Stimulated activated CD8-positive, alpha-beta memory T cell treated with anti-CD3 and anti-CD28 coated beads, Interleukin-15, amount 100 ng/mL, for 24 hours (primary cell): ENCODE results near the gene TANC1.
"Not testable (repeated sequence)": the region's sequence is repeated elsewhere in the genome, so short reads cannot be mapped to it uniquely, and the experiment has no call there.

Experiments used
- DNase-seq: peaks from one replicate; pipeline ENCODE4 v3.0.0-alpha.2; 2020; ENCODE audit warnings: low read depth

TANC1 gene

GRCh38 chr2:159089543-159089942 is 121.1 kb downstream of the TANC1 start:
- DNase-seq, result no peak

DNA sequence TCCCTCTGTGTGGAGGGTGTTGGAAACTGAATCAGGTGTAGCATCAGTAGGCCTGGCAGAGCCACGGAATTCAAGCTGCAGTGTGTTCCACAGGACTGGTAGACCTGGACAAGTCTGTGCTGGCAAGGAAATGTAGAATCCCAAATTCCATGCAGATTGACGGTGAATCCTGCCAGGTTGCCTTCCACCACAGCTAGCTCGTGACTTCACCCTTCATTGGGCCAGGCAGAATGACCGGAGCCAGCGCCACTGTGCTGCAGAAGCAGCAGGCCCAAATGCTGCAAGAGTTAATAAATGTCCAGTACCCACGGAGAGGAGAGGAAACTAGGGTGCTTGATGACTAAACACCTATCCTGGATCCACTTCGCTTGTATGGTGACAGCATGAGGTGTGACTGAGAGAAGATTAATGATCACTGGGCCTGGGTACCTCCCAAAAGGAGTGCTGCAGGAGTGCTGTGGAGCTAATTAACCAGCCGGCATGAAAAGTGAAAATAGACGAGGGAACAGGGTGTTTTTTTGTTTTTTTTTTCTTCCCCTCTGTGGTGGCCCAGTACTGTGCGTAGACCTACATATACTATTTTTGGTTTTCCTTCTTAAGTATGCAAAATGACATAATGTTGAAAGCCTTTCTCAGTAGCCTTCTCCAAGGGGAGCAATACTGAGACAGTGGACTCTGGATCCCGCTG is 122.2 kb downstream of the TANC1 start:
- no peak for DNase-seq

DNA sequence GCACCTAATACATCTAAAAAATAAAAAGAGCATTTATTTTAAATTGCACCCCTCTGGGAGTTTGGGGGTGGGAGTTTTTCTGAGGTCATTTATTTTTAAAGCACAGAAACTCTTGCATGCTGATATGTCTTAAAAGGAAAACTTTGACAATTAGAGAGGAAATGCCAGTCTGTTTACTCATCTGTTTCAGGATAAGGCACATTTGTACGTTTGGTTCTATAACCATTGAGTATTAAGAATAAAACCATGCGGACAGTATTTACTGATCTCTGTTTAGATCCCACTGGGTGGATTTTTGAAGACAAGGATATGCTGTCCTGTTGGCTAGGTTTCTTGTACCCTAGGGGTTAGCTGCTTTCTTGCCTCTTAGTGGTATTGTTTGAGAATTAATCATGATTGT is 122.9 kb downstream of the TANC1 start:
- no peak for DNase-seq

GRCh38 chr2:159091976-159092375 is 123.5 kb downstream of the TANC1 start:
- no peak for DNase-seq

- DNase-seq, result no peak
These were observed 125.1 kb downstream of the TANC1 start for GRCh38 chr2:159093497-159093896.

DNA sequence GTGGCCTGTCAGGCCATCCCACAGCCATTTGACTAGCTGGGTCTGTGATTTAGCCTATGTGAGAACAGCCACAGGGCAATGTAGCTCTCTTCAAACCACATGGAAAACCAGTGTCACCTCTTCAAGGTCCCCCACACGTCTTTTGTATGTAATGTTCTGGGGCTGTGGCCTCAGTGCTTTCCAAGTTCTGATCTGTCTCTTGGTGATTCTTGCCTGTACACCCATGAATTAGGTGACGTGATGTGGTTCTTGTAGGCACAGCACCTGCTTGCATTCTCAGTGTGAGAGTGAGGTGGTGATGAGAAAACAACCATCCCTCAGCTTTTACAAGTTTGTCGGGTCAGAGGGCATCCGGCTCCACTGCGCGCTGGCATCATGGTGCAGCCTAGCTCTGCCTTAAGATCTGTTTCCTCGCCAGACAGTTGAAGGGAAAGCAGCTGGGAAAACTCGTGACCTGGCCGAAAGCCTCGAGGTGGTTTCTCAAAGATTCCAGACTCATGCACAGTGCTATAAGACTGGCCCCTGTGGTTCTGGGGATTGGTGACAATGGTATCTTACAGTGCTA is 125.8 kb downstream of the TANC1 start:
- DNase-seq, result no peak

DNA sequence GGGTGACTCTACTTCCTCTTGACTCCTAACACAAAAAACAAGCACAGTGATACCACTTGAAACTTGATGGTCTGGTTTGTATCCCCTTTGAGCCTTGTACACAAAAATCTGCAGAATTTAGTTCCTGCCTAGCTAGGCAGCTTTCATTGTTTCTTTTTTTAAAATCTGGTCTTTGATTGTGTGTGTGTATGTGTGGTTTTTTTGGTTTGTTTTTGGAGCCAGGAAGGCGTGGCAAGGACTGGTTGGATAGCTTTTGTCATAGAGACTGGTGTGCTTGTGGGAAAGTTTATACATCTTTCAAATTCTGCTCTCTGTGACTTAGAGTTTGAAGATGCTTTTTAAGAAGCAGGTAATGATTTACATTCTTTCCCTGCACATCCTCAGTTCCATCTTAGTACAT is 127.4 kb downstream of the TANC1 start:
- DNase-seq, result no peak

DNA sequence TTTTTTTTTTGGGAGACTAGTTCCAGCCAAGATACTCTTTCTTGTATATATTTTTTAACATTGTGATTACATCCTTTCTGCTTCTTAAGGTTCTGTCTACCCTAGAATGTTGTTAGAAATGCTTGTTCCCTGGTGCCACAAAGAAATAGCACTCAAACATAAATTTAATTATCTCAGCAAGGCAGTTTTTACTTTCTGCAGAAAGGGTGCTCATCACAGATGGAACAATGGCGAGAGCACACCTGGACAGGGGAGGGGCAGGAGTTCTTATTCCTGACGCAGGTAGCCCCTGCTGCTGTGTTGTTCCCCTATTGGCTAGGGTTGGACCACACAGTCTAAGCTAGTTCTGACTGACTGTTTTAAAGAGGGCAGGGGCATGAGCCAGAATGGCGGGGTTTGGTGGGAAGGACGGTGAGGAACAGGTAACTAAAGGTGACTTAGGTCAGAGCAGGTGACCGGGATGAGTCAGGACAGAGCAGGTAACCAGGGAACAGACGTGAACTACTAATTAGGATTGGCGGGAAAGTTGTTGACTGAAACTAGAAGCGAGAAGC is 127.9 kb downstream of the TANC1 start:
- not testable (repeated sequence) for DNase-seq

GRCh38 chr2:159096901-159097300 is 128.5 kb downstream of the TANC1 start:
- no peak for DNase-seq

DNA sequence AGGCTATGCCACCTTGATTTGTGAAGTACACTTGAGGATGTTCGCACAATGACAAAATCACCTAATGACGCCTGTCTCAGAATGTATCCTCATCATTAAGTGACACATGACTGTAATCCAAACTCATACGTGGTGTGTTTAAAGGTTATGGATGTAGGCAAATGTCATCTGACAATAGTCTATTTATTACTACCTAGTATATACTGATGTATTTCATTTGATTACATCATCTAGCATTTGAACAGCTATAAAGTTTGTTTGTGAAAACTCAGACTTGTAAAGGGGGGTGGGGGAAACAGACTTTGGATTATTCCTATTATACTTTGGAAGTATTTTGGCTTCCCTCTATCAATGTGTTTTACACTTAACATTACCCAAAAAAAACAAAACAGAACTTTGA is 129.9 kb downstream of the TANC1 start:
- no peak for DNase-seq

GRCh38 chr2:159098921-159099411 is 130.5 kb downstream of the TANC1 start:
- DNase-seq, result no peak

- DNase-seq, result no peak
These were observed 133.5 kb downstream of the TANC1 start for GRCh38 chr2:159101755-159102489.

- DNase-seq, result no peak
These were observed 135.0 kb downstream of the TANC1 start for GRCh38 chr2:159103411-159103810.

- no peak for DNase-seq
These were observed 137.7 kb downstream of the TANC1 start for GRCh38 chr2:159106109-159106508.

DNA sequence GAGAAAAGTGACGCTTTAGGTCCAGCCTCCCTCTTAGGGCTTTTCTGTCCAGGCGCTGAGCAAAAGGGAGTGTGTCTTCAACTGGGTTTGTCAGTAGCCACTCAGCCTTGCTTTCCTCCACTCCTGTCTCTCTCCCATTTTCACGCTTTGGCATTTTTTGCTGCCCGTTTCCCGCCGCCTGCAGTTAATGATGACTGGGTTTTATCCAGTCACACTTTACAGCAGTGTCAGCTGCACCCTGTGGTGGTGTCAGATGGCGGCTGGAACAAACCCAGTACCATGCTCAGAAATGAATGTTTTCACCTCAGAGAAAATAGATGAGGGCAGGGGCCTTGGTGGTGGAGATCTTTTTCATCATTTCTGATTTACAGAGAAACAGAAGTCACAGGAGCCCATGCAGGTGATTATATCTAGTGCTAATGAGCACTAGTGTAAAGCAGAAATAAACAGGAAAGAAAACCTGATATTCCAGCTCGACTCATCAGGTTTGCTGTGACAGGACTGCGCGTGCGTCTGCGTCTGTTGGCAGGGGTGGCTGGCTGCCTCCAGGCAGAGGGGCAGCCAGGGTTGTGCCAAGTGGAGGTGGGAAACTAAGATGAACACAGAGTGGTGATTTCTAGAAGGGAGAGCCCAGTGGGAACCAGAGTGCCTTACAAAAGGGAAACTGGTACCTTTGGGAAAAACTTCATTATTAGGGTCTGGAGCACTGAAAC is 139.9 kb downstream of the TANC1 start:
- no peak for DNase-seq

DNA sequence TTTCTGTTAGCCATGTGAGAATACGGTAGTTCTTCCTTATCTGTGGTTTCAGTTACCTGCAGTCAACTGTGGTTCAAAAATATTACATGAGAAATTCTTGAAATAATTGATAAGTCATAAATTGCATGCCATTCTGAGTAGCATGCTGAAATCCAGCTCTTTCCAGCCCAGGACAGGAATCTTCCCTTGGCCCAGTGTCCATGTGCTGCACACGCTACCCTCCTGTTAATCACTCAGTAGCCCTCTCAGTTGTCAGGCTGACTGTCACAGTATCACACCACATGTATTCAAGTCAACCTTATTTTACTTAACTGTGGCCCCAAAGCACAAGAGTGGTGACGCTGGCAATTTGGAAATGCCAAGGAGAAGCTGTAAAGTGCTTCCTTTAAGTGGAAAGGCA is 141.1 kb downstream of the TANC1 start:
- DNase-seq, result no peak

DNA sequence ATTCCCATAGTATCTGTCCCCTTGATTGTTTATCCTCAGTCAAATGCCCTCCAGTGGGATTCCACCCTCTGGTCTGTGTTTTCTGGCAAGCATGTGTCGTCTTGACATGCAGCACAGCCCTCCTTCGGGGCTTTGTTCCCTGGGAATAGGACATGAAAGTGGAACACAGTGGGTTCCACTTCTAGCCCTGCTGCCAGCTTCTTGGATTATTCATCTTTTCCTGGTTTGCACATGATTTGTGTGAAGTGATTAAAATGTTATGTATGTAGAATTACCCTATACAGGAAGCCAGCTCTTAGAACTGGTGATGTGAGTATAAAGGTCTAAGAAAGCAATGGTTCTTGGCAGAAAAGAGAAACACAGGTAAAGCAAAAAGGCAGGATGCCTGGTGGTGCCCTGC is 142.3 kb downstream of the TANC1 start:
- no peak for DNase-seq

DNA sequence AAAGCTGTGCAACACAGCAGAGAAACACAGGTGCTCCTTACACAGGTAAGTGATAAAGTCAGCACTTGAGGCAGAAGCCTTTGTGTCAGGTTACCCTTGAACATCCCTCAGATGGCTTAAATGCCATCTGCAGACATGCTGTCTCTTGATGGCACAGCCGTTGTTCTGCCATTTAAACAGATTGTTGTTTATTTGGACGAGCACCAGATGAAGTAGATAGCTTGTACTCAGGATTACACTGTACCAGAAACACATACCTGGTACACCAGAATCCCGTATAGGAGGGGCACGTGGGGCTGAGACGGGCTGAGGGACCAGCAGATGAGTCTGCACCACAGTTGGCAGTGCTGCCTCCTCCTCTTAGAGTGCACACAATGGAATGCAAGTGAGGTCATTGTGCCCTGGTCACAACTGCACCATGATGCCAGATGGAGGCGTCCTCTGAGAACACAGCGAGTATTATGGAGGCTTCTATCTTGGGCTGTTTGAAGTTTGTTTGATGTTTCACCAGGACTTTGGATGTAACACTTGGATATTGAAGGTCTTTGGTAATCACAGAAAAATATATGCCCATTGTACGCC is 143.0 kb downstream of the TANC1 start:
- no peak for DNase-seq

- no peak for DNase-seq
These were observed 146.4 kb downstream of the TANC1 start for GRCh38 chr2:159114835-159115234.

DNA sequence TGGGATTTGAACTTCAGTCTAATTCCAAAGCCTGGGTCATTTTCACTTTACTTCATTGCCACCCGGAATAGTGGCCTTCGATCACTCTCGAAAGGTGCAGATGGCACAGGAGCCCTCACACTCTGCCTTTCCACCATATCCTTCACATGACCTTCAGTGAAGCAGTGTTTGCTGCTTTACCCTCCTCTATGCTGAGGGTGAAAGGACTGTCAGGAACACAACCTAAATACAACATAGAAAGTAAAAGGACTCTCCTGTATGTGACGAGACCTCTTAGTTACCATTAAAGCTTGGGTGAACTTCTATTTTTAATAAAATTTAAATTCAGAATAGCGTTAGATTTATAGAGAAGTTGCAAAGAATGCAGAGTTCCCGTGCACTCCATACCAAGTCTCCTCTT is 148.5 kb downstream of the TANC1 start:
- no peak for DNase-seq

GRCh38 chr2:159117658-159118057 is 149.2 kb downstream of the TANC1 start:
- no peak for DNase-seq
